Measurements from ENCODE around the gene MRPL43.

Gene MRPL43

DNA sequence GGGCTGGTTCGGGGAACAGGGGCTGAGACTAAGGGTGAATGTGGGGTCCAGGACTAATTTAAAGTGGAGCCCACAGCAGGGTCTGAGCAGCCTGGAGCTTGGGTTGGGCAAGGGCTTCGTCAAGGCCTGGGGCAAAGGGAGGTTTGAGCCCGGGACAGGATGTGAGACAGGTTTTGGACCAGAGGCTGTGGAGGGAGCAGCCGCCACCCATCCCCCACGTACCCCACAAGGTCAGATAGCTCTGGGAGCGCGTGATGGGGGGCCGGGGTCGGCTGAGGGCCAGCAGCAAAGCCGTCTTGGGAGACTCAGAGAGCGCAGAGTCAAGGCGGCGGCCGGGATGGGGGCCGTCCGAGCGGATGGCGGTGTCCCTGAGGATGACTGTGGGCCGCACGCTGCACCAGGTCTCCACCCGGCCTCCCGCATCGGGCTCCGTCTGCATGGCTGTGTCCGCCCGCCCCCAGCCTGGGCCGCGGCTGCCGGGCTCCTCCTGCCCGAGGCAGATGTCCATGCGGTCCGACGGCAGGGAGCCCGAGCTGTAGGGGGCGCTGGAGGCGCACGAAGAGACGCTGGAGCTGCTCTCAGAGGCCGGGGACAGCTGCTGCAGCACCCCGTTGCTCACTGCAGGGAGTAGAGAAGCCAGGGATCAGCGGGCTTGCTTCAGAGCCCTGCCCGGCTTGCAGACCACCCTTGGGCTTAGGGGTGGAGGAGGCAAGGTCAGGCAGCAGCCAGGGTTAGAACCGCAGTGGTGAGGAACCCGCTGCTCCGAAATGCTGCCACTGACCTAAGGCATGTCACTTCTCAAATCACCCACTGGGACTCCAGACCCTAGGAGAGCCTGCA is 31.5 kb upstream of the MRPL43 start:
- DNase-seq: peak; percentile 30

DNA sequence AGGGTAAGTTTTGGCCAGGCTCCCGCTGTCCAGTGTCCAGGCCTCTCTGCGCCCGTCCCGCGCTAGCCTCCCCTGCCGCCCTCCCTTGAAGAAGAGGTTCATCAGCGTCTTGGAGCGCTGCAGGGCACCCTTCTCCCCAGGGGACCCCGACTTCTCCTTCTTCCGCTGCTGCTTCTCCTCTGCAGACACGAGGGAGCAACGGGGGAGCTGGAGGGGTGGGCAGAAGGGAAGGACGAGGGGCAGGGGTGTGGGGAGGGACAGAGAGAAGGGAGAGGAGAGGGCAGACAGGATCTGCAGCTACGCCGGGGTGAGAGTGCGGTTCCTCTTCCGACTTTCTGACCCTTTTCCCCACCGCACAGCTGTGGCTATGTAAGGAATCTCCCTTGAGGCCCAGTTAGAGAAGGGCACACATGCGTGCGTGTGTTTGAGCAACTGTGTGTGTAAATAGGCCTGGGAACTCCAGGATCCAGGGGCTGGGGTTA is 30.9 kb upstream of the MRPL43 start:
- DNase-seq: no peak

DNA sequence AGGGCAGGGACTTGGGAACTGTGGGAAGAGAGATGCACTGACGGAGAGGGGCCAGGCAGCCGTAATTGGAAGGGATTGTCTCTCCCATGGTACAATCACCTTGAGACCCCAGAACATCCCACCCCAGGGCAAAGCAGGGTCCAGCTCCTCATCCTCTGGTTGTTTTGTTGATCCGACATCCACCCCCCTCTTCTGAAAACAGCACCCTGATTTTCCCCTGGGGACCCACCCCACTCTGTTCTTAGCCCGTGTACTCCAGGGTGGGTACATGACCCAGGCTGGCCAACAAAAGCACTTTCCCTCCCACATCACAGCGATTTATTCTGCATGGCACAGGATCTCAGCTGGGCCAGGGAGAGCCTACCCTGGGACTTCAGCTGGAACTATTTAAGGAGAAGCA is 29.5 kb upstream of the MRPL43 start:
- DNase-seq: no peak

DNA sequence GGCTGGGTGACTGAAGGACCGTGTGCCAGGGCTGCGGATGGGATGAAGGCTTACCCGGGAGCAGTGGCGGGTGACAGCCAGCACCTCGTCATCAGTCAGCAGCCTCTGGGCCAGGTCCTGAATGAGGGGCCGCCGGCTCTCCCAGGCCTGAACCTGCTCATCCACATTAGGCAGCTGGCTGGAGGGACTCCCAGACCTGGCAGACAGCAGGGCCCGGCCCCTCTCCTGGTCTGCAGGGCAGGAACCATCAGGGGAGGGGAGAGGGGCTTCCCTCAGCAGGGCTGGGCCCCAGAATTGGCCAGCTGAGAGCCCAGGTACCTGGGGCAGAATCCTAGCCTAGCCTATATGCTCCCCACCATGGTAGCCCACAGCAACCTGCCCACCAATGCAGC is 28.3 kb upstream of the MRPL43 start:
- DNase-seq: no peak

DNA sequence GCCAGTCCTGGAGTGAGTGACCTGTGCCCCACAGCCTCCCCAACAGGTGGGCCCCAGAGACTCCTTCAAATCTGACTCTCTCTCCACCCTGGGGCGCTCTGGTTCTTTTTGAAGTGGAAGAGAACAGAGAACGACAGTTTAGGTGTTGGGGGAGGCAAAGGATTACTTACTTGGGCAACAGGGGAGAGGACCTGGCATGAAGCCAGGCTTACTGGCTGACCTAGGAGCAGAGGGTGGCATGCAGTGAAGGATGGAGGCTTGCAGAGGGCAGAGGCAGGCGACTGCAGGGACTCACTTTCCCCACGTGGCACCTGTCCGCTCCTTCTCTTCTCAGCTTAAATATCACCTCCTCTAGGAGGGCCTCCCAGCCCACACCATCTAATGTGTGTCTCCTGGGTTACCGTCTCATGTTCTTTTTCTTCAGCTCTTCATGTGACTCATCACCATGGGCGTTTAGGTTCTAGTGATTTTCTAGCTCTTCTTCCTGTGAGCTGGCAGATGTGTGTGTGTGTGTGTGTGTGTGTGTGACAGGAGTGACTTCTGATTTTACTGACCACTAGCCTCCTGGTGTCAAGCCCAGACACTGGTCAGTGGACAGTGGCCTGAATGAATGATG is 27.8 kb upstream of the MRPL43 start:
- no peak for DNase-seq

DNA sequence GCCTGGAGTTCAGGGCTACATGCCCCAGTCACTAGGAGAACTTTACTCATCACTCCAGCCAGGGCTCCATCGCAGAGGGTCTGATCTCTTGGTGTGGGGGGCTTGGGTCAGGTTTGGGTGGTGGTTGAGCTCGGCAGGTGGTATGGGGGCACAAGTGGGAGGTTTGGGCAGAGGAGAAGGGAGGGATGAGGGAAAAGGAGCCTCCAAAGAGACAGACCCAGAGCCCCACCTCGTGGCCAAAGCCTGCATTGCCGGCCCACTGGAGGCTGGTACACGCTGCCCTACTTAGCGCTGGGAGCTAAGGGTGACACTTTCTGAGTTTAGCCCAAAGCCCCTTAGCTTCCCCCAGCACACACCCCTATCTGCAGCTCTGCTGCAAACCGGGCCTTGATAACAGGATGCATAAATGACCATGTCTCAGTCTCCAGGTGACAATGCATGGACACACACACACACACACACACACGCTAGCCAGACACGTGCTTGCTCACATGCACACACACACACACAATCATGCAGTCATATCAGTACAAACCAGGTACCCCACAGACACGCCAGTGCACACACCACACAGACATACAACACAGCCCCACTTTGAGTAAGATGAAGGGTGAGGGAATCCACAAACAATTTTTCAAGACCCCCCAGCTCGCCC is 27.1 kb upstream of the MRPL43 start:
- DNase-seq: no peak

DNA sequence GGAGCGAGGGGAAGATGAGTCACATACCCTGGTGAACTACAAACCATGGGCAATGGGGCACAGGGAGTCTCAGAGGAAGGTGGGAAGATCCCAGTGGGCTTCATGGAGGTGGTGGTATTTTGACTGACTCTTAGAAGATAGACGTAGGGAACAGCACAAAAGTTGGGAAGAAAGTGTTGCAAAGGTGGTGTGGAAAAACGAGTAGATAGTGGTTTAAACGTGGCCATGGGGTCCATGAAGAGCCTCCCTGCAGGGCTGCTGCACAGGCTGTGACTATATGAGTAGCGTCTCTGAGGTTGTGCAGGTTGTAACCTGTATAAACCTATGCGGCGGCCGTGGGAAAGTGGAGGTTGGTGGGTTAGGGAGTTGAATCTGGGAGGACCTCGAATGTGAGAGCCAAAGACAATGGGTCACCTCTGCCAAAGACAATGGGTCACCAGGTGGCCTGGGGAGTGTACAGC is 26.1 kb upstream of the MRPL43 start:
- DNase-seq: no peak

DNA sequence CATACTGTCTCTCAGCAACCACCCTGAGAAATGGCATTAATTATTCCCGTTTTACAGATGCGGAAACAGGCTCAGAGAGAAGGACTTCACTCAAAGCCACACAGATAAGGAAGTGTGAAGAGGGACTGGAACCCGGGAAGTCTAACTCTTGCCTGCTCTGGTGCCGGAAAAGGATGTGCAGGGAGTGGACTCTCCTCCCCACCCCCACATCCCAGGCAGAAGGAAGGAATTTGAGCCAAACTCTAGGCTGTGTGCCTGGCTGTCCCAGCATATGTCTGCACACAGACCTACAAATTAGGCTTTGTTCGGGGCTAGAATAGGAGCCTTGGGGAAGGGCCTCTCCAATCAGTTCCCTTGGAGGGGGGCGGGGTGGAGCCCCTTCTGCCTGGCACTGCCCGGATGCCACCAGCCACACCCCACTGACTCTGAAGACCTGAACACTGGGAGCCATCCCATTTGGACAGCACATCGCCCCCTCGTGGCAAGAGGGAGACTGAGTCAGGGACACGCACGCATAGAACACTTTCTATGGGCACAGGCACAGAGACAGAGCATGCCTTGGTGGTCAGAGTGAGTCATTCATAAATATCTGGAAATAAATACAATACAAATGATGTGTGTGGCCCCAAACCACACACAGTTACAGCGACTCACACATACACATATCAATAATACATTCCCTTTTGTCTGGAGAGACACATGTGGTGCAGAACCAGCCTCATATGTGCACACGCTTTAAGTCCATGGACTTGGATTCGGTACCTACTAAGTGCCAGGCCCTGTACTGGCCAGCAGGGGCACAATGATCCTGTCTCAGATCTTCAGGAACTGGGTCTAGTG is 25.4 kb upstream of the MRPL43 start:
- DNase-seq: peak; percentile 86

DNA sequence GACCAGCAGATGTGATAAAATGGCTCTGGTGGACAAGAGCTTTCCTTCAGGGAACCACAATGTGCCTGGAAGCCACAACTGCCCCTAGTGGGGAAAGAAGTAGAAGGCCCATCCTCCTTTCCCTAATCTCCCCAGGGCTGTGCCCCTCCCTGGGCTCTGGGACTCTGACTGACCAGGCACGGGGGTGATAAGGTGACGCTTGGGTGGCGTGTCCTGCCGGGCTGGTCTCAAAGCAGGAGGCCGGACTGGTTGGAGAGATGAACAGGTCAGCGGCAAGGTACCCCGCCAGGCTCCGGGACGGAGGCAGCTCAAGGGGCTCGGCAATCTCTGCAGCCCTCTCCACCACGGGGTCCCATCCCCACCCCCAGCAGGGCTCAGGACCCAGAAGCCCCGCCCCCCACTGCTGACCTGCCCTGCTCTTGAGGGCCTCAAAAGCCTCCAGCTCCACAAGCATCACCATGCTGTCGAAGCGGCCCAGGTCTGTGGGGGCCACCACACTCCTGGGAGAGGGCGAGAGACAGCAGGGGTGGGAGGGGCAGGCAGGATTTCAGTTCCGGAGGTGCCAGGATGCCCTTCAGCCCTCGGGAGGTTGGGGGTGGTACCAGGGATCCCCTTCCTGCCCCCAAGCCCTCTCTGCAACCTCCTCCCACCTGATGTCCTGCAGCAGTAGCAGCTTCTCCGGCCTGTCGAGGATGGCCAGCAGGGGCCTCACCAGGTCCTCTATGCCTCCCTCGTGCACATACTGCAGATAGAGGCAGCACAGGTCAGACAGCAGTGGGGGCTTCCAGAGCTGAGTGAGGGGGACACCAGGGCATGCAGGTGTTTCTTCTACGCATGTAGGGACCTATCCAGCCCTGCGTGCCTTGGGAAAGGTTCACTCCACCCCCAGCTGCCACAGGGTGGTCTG is 24.5 kb upstream of the MRPL43 start:
- DNase-seq: no peak

DNA sequence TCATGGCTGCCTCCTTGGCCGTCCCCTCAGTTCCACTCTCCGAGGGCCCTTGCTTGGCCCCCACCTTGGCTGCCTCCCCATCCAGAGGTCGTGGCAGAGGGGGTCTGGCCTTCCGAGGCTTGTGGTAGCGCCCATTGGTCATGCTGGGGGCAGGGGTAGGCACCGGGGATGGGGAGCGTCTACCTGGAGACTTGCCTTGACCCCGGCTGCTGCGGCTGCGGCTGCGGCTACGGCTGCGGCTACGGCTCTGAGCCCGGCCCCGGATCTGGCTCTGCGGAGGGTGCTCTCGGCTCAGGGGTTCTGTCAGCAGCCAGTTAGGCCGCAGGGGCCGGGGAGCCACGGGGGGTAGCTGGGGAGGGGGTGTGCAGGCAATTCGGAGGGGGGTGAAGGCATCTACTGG is 23.0 kb upstream of the MRPL43 start:
- DNase-seq: no peak

DNA sequence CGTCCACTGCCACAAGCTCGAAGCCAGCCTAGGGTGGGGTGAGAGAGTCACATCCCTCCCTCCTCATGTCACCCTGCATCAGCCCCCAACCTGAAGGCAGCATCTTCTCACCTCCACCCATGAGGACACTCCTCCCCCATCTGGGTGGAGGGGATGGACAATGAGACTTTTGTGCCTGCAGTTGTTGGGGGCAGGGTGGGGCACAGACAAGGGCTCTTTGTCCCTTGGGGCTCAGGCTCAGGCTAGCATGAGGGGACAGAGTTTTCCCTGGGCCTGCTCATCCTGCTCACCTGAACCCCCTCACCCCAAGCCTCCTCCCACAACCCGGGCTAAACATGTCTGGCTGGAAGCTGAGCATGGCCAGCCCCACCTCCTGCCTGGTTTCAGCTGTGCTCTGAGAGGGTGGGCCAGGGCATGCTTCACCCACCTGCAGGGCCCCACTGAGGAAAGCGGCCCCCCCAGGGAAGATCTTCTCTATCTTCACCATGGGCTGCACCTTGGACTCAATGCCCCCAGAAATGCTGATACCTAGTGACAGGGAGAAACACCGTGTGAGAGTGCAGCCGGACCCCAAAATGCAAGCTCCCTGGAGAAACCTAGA is 21.6 kb upstream of the MRPL43 start:
- DNase-seq: no peak

DNA sequence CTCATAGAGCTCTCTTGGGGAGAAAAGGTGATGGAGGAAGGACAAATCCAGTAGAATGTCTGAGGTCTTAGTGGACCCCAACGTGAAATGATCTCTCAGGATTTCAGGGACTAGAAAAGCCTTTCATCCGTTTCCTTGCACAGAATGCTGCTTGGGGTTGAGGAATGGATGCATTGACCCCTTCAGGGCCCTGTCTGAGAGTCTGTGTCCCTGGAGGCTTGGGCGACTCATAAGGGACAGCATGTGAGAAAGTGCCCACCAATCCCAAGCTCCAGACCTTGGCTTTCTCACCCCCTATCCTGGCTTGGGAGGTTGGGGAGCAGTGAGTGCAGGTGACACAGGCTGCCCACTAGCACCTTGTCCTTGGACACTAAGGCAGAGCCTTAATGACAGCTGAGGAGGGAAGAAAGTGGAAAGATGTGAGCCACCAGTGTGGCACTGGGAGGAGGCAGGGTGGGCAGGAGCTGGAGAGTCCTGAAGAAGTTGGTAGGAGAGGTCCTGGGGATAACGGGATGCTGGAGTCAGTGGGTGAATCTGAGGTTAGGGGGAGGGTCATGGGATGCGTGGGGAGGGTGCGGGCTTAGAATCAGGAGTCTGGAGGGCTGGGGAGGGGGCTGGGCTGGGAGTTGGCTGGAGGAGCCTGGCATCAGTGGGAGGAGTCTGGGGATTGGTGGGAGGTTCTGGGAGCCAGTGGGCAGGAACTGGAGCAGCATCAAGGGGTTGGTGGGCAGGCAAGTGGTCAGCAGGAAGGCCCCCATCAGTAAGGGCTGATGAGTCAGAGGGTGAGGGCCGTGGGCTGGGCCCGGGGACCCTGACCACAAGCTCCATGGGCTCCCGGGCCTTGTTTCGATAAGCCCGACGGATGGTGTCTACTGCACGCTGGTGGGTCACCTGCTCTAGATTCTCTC is 20.9 kb upstream of the MRPL43 start:
- DNase-seq: no peak

DNA sequence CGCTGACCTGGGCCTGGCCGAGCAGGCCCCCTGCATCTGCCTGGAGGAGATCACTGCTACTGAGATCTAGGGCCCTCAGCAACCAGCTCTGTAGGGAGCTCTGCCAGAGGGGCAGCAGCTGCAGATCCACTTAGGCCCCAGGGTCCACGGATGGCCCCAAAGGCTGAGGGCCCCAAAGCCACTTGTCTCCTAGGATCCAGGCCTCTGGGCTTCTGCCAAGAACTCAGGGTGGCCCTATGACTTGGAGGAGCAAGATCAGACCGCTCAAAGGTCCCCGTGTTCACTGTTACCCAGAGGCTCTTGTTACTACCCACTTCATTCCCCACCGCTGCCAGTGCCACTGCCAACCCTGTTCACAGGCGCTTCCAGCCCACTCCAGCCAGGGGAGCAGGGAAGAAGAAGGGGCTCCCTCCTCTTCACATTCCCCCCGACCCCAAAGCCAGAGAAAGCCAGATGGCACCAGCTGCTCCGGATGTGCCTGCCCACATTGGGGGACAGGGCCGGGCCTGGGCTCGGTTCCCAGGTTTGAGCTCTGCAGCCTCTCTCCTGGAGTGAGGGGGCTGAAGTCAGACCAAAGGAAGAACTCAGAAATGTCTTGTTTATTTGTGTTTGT is 19.9 kb upstream of the MRPL43 start:
- no peak for DNase-seq

DNA sequence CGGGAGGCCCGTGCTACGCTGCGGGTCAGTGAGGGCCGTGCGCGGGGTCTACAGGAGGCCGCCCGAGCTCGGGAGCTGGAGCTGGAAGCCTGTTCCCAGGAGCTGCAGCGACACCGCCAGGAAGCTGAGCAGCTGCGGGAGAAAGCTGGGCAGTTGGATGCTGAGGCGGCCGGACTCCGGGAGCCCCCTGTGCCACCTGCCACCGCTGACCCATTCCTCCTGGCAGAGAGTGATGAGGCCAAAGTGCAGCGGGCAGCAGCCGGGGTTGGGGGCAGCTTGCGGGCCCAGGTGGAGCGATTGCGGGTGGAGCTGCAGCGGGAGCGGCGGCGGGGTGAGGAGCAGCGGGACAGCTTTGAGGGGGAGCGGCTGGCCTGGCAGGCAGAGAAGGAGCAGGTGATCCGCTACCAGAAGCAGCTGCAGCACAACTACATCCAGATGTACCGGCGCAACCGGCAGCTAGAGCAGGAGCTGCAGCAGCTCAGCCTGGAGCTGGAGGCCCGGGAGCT is 19.3 kb upstream of the MRPL43 start:
- peak; percentile 60 for DNase-seq

DNA sequence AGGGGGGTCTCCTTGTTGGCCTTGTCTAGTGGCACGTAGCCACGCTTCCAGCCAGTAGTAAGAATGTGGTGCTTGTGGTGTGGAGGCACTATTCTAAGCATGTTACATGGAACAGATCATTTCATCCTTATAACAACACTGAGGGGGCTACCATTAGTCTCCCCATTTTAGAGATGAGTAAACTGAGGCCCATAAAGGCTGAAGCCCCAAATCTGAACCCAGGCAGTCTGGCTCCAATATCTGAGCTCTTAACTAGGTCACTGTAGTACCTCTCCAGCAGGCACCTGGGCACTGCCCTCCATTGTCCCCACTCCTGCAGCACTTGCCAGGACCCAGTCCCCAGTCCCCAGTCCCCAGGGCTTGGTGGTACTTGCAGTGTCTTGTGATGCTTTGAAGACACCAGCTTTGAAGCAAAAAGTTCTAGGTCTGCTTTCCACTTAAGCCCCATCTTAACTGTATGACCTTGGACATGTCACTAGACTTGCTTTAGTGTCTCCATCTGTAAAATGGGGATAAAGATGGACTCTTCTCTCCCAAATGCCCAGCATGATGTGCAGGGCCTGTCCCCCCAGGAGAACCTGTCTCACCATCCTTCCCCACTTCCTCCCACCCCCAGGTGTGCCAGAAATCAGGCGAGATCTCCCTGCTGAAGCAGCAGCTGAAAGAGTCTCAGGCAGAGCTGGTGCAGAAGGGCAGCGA is 18.7 kb upstream of the MRPL43 start:
- no peak for DNase-seq

DNA sequence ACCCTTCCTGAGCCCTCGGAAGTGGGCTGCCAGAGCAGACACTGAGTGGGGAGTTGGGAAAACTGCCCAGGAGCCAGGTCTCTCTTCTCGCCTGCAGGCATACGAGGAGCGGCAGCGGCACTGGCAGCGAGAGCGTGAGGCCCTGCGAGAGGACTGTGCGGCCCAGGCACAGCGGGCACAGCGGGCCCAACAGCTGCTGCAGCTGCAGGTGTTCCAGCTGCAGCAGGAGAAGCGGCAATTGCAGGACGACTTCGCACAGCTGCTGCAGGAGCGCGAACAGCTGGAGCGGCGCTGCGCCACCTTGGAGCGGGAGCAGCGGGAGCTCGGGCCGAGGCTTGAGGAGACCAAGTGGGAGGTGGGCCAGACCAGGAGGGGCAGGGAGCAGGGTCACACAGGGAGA is 18.1 kb upstream of the MRPL43 start:
- DNase-seq: no peak

DNA sequence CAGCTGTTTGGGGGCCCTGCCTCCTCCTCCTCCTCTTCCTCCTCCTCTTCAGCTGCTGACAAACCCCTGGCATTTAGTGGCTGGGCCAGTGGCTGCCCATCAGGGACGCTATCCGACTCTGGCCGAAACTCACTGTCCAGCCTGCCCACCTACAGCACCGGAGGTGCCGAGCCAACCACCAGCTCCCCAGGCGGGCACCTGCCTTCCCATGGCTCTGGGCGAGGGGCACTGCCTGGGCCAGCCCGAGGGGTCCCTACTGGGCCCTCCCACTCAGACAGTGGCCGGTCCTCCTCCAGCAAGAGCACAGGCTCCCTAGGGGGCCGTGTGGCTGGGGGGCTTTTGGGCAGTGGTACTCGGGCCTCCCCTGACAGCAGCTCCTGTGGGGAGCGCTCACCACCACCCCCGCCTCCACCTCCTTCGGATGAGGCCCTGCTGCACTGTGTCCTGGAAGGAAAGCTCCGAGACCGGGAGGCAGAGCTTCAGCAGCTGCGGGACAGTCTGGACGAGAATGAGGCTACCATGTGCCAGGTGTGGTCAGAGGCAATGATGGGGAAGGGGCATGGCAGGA is 16.4 kb upstream of the MRPL43 start:
- DNase-seq: no peak

DNA sequence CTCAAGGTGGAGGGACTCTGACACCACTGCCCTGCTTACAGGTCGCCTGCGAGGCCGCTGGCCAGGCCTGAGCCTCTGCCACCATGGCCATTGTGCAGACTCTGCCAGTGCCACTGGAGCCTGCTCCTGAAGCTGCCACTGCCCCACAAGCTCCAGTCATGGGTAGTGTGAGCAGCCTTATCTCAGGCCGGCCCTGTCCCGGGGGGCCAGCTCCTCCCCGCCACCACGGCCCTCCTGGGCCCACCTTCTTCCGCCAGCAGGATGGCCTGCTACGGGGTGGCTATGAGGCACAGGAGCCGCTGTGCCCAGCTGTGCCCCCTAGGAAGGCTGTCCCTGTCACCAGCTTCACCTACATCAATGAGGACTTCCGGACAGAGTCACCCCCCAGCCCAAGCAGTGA is 15.2 kb upstream of the MRPL43 start:
- no peak for DNase-seq

DNA sequence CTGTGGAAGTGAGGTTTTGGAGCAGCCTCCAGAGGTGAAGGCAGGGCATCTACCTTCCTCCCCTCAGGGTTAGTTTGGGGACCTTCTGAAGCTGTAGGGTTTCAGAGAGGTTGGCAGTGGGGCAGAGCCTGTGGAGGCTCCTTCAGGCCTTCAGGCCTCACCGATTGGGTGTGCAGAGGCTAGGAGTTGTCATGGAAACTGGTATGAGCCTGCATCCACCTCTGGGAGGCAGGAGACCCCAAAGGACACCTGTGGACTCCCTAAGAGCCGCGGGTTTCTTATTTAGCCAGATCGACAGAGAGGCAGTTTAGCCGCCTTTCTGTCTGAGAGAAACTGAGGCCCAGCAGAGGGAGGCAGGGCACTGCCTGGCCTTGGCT is 14.3 kb upstream of the MRPL43 start:
- no peak for DNase-seq

All from SHP77 treated with DMSO at 0.1 percent for 48 hours (cell line).